Measurements from ENCODE around the gene NUP58. TPM values are rescaled to one million over a fixed set of nuclear protein-coding genes. Genes with fewer than 3 reads are reported as not detected.

The NUP58 gene
- total and polyA plus RNA-seq, 2 experiments from 2014 or later = 27.6 to 91.8 TPM

GRCh38 chr13:25375727-25376358 lies 74.4 kb downstream of the NUP58 start (continued):
- TF ChIP-seq REST (IDR thresholded peaks at IDR 0.05; ENCODE audit: unreplicated experiment) = no peak

GRCh38 chr13:25377244-25377962 lies 76.0 kb downstream of the NUP58 start:
- peaks cover 34% of the 10 kb centered on the region for H3K4me1 ChIP-seq (ENCODE audit: insufficient read depth)
- H3K79me2 ChIP-seq (replicated peaks; ENCODE audit: insufficient read depth) = no peaks in the 10 kb centered on the region
- H3K4me2 ChIP-seq = no peak overlapping the region
- peaks cover 18% of the 10 kb centered on the region for H3K27me3 ChIP-seq (ENCODE audit: insufficient read depth)
- H3K27ac Mint-ChIP-seq = no peak overlapping the region
- no peaks in the 10 kb centered on the region; the same call in 2 of the 3 replicates for H3K36me3 Mint-ChIP-seq (ENCODE audit: low read depth)
- H3K27ac ChIP-seq (ENCODE audit: low read depth) = no peak overlapping the region
- no peak overlapping the region for H3K4me3 Mint-ChIP-seq
- H3K9me2 ChIP-seq (ENCODE audit: insufficient read depth) = no peaks in the 10 kb centered on the region
- no peak overlapping the region for H2AFZ ChIP-seq
- ATAC-seq (no peak), DNase-seq (ENCODE audit: low spot score) (no peak)
- no peak overlapping the region for H3K4me3 ChIP-seq
- no peak for TF ChIP-seq STAT1 (IDR thresholded peaks at IDR 0.05; ENCODE audit: unreplicated experiment)
- no peaks in the 10 kb centered on the region for H3K9me3 Mint-ChIP-seq
- no peaks in the 10 kb centered on the region for H3K36me3 ChIP-seq (ENCODE audit: insufficient read depth)
- H3K27me3 Mint-ChIP-seq (ENCODE audit: insufficient read depth, low read depth, poor library complexity) = peaks cover 22% of the 10 kb centered on the region
- peaks cover 43% of the 10 kb centered on the region for H3K4me1 Mint-ChIP-seq
- no peaks in the 10 kb centered on the region for H3F3A ChIP-seq (replicated peaks; ENCODE audit: low read depth)
- no peaks in the 10 kb centered on the region for H4K20me1 ChIP-seq (replicated peaks; ENCODE audit: insufficient read depth)

GRCh38 chr13:25378528-25378927 lies 77.1 kb downstream of the NUP58 start:
- Histone ChIP-seq H3K4me3 (no peak overlapping the region), H3K27ac (ENCODE audit: low read depth) (no peak overlapping the region; the same call in 1 of the 2 replicates), H3K79me2 (replicated peaks; ENCODE audit: insufficient read depth) (no peaks in the 10 kb centered on the region), H3F3A (replicated peaks; ENCODE audit: low read depth) (no peaks in the 10 kb centered on the region), H3K9me2 (ENCODE audit: insufficient read depth) (no peaks in the 10 kb centered on the region), H3K27me3 (ENCODE audit: insufficient read depth) (peaks cover 7% of the 10 kb centered on the region), H4K20me1 (replicated peaks; ENCODE audit: insufficient read depth) (no peaks in the 10 kb centered on the region), H3K4me1 (ENCODE audit: insufficient read depth) (peaks cover 29% of the 10 kb centered on the region), H2AFZ (no peak overlapping the region), H3K4me2 (0 out of 2 replicates have a peak overlapping the region, but pooled peaks have one; percentile 52), H3K36me3 (ENCODE audit: insufficient read depth) (no peaks in the 10 kb centered on the region)
- DNase-seq (ENCODE audit: low spot score) = no peak
- ATAC-seq = peak; percentile 46
- Mint-ChIP-seq H3K36me3 (ENCODE audit: low read depth) (0 out of 3 replicates have a peak, but pooled peaks cover 2% of the 10 kb centered on the region), H3K4me1 (peaks cover 35% of the 10 kb centered on the region), H3K27me3 (ENCODE audit: insufficient read depth, low read depth, poor library complexity) (peaks cover 11% of the 10 kb centered on the region), H3K9me3 (no peaks in the 10 kb centered on the region; the same call in 2 of the 3 replicates), H3K4me3 (no peak overlapping the region), H3K27ac (no peak overlapping the region)
- no peak for TF ChIP-seq ZNF462 (CRISPR knock-in tag; IDR thresholded peaks at IDR 0.05)

All from GM23338 (cell line).